C4-2B (cell line): Measurements from ENCODE around the gene SNPH.

Experiments
- ZFX ChIP-seq: fragments of 450-650 bp; IDR thresholded peaks from 2 replicates; pipeline ENCODE4 v1.6.1; 2017
- TF ChIP-seq, protein P1 (sequence below): fragments of 450-650 bp; conservative IDR thresholded peaks from 2 replicates; pipeline ENCODE4 v1.5.1; 2017; ENCODE audit warnings: mild to moderate bottlenecking

DNA sequence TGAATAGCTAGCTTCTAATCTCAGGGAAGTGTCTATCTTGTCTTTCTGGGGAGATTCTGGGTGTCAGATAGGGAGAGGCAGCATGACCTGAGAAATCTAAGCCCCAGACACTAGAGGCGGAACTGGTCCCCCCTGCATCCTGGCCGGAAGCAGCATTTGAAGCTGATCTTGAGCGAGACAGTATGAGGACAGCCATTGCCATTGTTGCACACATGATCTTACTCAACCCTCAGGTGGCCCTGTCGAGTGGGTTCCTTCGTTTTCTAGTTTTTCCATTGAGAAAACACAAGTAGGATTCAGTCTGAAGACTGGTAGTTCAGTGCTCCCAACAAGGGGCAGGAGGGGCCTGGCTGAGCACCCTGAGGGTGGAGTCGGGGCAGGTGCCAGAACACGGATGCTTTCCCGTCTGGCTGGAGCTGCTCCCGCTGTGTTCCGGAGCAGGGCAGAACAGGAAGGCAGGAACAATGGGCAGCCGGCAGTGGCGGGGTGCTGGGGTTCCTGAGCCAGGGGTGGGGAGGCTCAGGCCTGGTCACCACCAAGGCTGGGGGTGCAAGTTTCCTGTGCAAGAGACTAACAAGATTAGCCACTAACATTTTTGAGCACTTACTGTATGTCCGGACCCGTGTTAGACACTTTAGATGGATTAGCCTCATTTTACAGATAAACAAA is 70.7 kb downstream of the SNPH start:
- TF ChIP-seq, protein P1, sequence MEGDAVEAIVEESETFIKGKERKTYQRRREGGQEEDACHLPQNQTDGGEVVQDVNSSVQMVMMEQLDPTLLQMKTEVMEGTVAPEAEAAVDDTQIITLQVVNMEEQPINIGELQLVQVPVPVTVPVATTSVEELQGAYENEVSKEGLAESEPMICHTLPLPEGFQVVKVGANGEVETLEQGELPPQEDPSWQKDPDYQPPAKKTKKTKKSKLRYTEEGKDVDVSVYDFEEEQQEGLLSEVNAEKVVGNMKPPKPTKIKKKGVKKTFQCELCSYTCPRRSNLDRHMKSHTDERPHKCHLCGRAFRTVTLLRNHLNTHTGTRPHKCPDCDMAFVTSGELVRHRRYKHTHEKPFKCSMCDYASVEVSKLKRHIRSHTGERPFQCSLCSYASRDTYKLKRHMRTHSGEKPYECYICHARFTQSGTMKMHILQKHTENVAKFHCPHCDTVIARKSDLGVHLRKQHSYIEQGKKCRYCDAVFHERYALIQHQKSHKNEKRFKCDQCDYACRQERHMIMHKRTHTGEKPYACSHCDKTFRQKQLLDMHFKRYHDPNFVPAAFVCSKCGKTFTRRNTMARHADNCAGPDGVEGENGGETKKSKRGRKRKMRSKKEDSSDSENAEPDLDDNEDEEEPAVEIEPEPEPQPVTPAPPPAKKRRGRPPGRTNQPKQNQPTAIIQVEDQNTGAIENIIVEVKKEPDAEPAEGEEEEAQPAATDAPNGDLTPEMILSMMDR = no peak
- no peak for TF ChIP-seq ZFX
